Measurements from ENCODE around the gene SLA2.
A peak's percentile ranks its signal among the peaks of the same experiment; 100 is the strongest.
"Not testable (repeated sequence)": the region's sequence is repeated elsewhere in the genome, so short reads cannot be mapped to it uniquely, and the experiment has no call there.

SLA2 gene

GRCh38 chr20:36576081-36576445, 69.9 kb downstream of the SLA2 start:
- no peak for FAIRE-seq

GRCh38 chr20:36574366-36575135, 71.4 kb downstream of the SLA2 start:
- peak; percentile 59 for DNase-seq (ENCODE audit: low spot score)
- no peak for FAIRE-seq

More at GRCh38 chr20:36576081-36576445, 69.9 kb downstream of the SLA2 start:
- no peak for DNase-seq (ENCODE audit: low spot score)

- DNase-seq (ENCODE audit: low spot score) (peak; percentile 32), FAIRE-seq (no peak)
These were observed 72.1 kb downstream of the SLA2 start for GRCh38 chr20:36573798-36574365.

GRCh38 chr20:36573103-36573797, 72.7 kb downstream of the SLA2 start, which contains the start of gene TGIF2:
Gene TGIF2 (plus strand): TSS chr20:36573597. CDS start chr20:36578775, 5,178 bp downstream.
- peak; percentile 98 for DNase-seq (ENCODE audit: low spot score)
- peak; percentile 80 for FAIRE-seq

GRCh38 chr20:36572701-36573102, 73.3 kb downstream of the SLA2 start:
- no peak for FAIRE-seq
- DNase-seq (ENCODE audit: low spot score), result no peak

DNA sequence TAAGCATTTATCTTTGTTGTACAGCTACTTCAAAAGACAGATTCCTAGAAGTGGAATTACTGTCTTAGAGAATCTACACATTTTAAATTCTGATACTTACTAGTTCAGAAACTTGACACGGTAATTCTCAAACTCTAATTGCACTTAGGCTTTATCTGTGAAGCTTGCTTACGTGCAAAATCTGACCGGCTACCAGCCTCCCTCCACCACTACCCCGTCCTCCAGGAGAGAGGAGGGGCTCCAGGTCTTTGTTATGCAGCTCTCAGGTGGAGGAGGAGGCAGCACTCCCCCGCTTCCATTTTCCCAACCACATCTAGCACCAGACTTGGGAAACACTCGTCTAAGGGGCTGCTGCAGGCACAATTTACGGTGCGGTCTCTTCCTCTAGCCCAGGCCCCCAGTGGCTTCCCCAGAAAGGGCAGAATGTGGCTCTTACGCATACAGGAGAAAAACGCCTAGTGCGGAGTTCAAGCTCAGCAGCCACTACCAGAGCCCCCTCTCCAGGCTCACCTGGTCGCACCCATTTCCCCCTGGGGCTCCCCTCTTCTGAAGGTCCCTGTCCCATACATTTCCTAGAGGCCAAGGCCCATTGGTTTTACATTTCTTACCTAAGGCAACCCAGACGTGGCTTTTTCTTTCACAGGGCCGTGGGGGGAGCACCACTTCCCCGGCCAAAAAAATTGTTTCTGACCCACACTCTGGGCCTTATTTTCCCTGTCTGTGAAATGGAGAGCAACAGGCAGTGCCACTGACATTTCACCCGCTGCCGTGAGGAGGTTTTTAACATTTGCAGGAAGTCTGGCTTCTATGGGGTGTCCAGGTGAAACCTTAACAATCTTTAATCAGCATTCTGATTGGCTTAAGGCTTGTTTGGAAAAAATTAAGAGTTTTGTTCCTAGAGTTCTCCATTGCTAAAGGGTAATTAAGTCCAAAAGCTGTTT, 74.2 kb downstream of the SLA2 start:
- FAIRE-seq, result no peak
- no peak for DNase-seq (ENCODE audit: low spot score)

DNA sequence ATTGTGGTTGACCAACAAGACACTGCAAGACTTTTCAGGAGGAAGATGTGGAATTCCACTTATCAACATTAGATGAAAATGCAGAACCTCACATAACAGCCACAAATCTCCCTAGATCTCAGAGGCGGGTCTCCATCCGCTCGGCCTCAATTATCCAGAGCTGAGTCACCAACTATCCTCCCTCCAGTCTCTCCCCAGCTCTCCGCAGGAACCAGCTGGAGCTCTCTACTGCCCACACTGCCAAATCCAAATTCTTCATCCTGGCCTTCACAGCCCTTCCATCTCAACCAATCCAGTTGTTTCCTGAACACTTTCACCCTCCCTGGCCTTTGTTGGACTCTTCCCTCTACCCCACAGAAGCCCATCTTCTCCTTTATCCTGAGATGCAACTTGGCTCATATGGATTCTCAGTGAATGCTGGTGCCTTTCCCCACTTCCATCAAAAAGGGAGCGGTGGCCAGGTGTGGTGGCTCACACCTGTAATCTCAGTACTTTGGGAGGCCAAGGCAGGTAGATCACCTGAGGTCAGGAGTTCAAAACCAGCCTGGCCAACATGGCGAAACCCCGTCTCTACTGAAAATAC, 76.1 kb downstream of the SLA2 start:
- DNase-seq (ENCODE audit: low spot score) (peak; percentile 66), FAIRE-seq (no peak)

- DNase-seq (ENCODE audit: low spot score), result no peak
- FAIRE-seq, result no peak
These were observed 80.5 kb downstream of the SLA2 start for GRCh38 chr20:36565520-36565919.

- FAIRE-seq, result not testable (repeated sequence)
These were observed 81.3 kb downstream of the SLA2 start for GRCh38 chr20:36564726-36565121.

GRCh38 chr20:36564078-36564725, 81.8 kb downstream of the SLA2 start:
- FAIRE-seq; DNase-seq (ENCODE audit: low spot score): not testable (repeated sequence)

More at GRCh38 chr20:36564726-36565121, 81.3 kb downstream of the SLA2 start:
- not testable (repeated sequence) for DNase-seq (ENCODE audit: low spot score)

- no peak for FAIRE-seq
- DNase-seq (ENCODE audit: low spot score), result no peak
These were observed 82.6 kb downstream of the SLA2 start for GRCh38 chr20:36563374-36563773.

DNA sequence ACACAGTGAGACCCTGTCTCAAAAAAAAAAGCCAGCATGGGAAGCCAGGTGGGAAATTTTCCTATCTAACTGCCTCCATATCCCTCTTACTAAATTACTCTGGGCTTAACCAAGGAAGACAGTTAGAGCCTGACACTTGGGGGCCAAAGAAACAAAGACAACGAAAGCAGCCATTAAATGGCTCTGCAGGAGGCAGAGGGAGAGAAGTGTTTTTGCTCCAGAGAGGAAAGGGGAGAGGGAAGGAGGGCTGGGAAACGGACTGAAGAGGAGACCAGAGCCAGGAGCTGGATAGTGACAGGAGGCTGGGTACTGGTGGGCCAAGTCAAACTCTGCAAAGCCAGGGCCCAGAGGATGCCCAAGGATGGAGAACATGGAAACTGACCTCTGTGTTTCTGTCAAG, 83.3 kb downstream of the SLA2 start:
- FAIRE-seq, result no peak
- DNase-seq (ENCODE audit: low spot score), result no peak

Measured in urothelium cell line (cell line).